CD8-positive, alpha-beta memory T cell (primary cell): Measurements from ENCODE around the gene PKMYT1. TPM values are rescaled to one million over a fixed set of nuclear protein-coding genes. Genes with fewer than 3 reads are reported as not detected.

Experiments used
- CTCF ChIA-PET: fragments of 350-600 bp; sonication (Branson Sonifier 250); formaldehyde crosslinking; loops from one replicate; lab custom pipeline; 2021; ENCODE audit warnings: antibody characterized with exemption; lab: Charles Lee
- POLR2A ChIA-PET: fragments of 350-600 bp; sonication (Branson Sonifier 250); formaldehyde crosslinking; loops from one replicate; lab custom pipeline; 2021; ENCODE audit warnings: antibody characterized with exemption; lab: Charles Lee
- DNase-seq, 5 donors: peaks; one replicate each; pipeline versions ENCODE4 v3.0.0 to v3.0.0-alpha.2; 2020 to 2022; ENCODE audit warnings: mixed read lengths in 1 of 5
- H3K27ac ChIP-seq: one replicate; pipeline ENCODE4 v1.7.0; 2013; ENCODE audit warnings: low read depth, mild to moderate bottlenecking, low read length, moderate library complexity
- H3K27me3 ChIP-seq: 2 replicates; pipeline ENCODE4 v1.7.0; 2013; ENCODE audit warnings: low read length, mild to moderate bottlenecking; ENCODE audit not compliant: insufficient read depth, poor library complexity, severe bottlenecking
- H3K36me3 ChIP-seq: 2 replicates; pipeline ENCODE4 v1.7.0; 2013; ENCODE audit warnings: mild to moderate bottlenecking, low read length, moderate library complexity; ENCODE audit not compliant: insufficient read depth
- H3K4me1 ChIP-seq: 2 replicates; pipeline ENCODE4 v1.7.0; 2013; ENCODE audit warnings: mild to moderate bottlenecking, low read length, moderate library complexity; ENCODE audit not compliant: insufficient read depth
- H3K4me3 ChIP-seq: 2 replicates; pipeline ENCODE4 v1.7.0; 2013; ENCODE audit warnings: mild to moderate bottlenecking, low read length
- H3K9me3 ChIP-seq: 2 replicates; pipeline ENCODE4 v1.7.0; 2013; ENCODE audit warnings: mild to moderate bottlenecking, low read length
- H3K27ac Mint-ChIP-seq, 8 donors: one replicate each; pipeline ENCODE4 v1.8.0; 2020 to 2021; ENCODE audit warnings: mixed read lengths in 8 of 8, mild to moderate bottlenecking in 6 of 8, inconsistent platforms in 3 of 8, moderate library complexity in 3 of 8
- H3K27me3 Mint-ChIP-seq, 2 donors: one replicate each; pipeline ENCODE4 v1.8.0; 2020 to 2021; ENCODE audit warnings: mixed read lengths in 2 of 2, mild to moderate bottlenecking in 1 of 2, moderate library complexity in 1 of 2
- H3K36me3 Mint-ChIP-seq, 3 donors: one replicate each; pipeline ENCODE4 v1.8.0; 2020 to 2021; ENCODE audit warnings: mixed read lengths in 3 of 3, inconsistent platforms in 1 of 3, mild to moderate bottlenecking in 1 of 3
- H3K4me1 Mint-ChIP-seq, 3 donors: one replicate each; pipeline ENCODE4 v1.8.0; 2020 to 2021; ENCODE audit warnings: mixed read lengths in 3 of 3, inconsistent platforms in 1 of 3, mild to moderate bottlenecking in 1 of 3
- H3K4me3 Mint-ChIP-seq, 7 donors: one replicate each; pipeline ENCODE4 v1.8.0; 2020 to 2021; ENCODE audit warnings: mixed read lengths in 7 of 7, mild to moderate bottlenecking in 6 of 7, moderate library complexity in 4 of 7, inconsistent platforms in 2 of 7
- H3K9me3 Mint-ChIP-seq, 5 donors: one replicate each; pipeline ENCODE4 v1.8.0; 2020 to 2022; ENCODE audit warnings: mixed read lengths in 5 of 5, mild to moderate bottlenecking in 3 of 5, moderate library complexity in 2 of 5, inconsistent platforms in 1 of 5
- polyA plus RNA-seq: library from polyadenylated mRNA; unstranded; fragments of 300-500 nt; fragmentation: Illumina TruSeq; gene quantifications from one replicate; pipeline ENCODE4 v1.2.3, GENCODE V29; 2021
- total RNA-seq, 2 experiments: library from RNA; stranded (reverse); gene quantifications; one replicate each; pipeline ENCODE4 v1.2.3, GENCODE V29; 2021

Gene PKMYT1
- total RNA-seq (100 to 1,000 TPM; 103 to 112 TPM), polyA plus RNA-seq (0.18 TPM)

- CTCF ChIA-PET: interaction anchor here (0.7 to 1.5 kb wide), 8 partner anchors 10 to 149 kb away, joined by 3 to 5 read pairs (median 4); partner anchors contain the start of gene PAQR4
- Mint-ChIP-seq H3K36me3 (no peaks in the 10 kb centered on the region), H3K27me3 (peaks cover 2 to 5% of the 10 kb centered on the region in 2 donors), H3K27ac (peak within 1 kb of the TSS in 7 of 8 donors; percentile 25 to 87 (median 63)), H3K4me3 (peak within 1 kb of the TSS; percentile 69 to 90 (median 81)), H3K4me1 (peaks cover 4 to 18% (median 12%) of the 10 kb centered on the region in 3 donors), H3K9me3 (no peaks in the 10 kb centered on the region)
- DNase-seq: peak; percentile 92 to 95 (median 95)
- Histone ChIP-seq H3K27me3 (no peaks in the 10 kb centered on the region), H3K36me3 (no peaks in the 10 kb centered on the region), H3K9me3 (no peaks in the 10 kb centered on the region), H3K4me1 (peaks cover 8% of the 10 kb centered on the region), H3K27ac (peak within 1 kb of the TSS; percentile 81), H3K4me3 (peak within 1 kb of the TSS; percentile 82)
- POLR2A ChIA-PET: interaction anchor here (0.6 to 2.1 kb wide), 7 partner anchors 20 to 1278 kb away, joined by 3 to 6 read pairs (median 4); partner anchors contain the start of genes FLYWCH1 and FLYWCH2
These were observed at the start of gene PKMYT1 for GRCh38 chr16:2980227-2981176. Gene PKMYT1, minus strand, starts transcription at chr16:2980446. Its CDS starts 789 bp downstream, at chr16:2979657.

DNA sequence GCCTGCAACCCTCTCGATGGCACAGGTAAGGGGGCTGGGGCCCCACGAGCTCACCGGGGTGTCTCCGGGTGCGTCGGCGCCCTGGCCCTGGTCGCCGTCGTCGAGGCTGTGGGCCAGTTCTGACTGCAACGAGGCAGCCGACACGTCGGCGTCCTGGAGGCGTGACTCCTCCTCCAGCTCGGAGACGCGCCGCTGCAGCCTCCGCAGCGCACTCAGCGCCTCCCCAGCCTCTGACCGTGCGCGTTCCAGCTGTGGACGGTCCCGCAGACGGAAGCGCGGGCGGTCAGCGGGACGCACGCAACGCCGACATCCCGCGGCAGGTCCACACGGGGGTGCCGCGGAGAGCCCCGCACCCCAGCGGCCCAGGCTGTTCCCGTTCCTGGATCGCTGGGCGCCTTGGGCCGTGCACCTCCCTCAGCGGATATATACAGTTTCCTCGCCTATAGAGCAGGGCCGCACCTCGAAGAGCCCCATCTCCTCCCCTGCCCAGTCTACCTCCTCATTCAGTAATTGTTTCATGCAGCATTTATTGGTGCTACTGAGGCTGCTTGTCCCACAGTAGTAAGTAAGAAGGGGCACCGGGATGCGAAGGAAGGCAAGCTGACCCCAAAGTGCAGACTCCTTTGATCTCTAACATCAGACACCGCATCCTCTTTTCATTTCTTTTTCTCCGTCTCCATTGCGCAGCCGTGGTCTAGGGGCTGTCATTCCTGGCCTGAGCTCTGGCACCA, 49.4 kb upstream of the PKMYT1 start:
- Mint-ChIP-seq H3K4me3 (peak overlapping the region; percentile 28 to 85 (median 67)), H3K9me3 (peaks cover 0 to 2% (median 0%) of the 10 kb centered on the region in 5 donors), H3K36me3 (peaks cover 0 to 16% (median 0%) of the 10 kb centered on the region in 3 donors), H3K27me3 (peaks cover 27 to 30% of the 10 kb centered on the region in 2 donors), H3K27ac (peak overlapping the region in 2 of 8 donors; percentile 59 to 82), H3K4me1 (peaks cover 12 to 38% (median 21%) of the 10 kb centered on the region in 3 donors)
- H3K4me1 ChIP-seq: peaks cover 20% of the 10 kb centered on the region
- H3K27ac ChIP-seq: no peak overlapping the region
- ChIA-PET CTCF (interaction anchor here (0.8 to 17.8 kb wide), 11 partner anchors 9 to 138 kb away, joined by 3 to 289 read pairs (median 58); partner anchors contain the start of genes BICDL2, CLDN9, HCFC1R1 and MMP25), POLR2A (interaction anchor here (0.9 to 1.2 kb wide), 4 partner anchors 19 to 129 kb away, joined by 3 to 5 read pairs (median 3); no protein-coding TSS in a partner anchor)
- DNase-seq: no peak
- peaks cover 18% of the 10 kb centered on the region for H3K27me3 ChIP-seq
- peaks cover 7% of the 10 kb centered on the region for H3K36me3 ChIP-seq
- no peaks in the 10 kb centered on the region for H3K9me3 ChIP-seq
- peak overlapping the region; percentile 8 for H3K4me3 ChIP-seq

DNA sequence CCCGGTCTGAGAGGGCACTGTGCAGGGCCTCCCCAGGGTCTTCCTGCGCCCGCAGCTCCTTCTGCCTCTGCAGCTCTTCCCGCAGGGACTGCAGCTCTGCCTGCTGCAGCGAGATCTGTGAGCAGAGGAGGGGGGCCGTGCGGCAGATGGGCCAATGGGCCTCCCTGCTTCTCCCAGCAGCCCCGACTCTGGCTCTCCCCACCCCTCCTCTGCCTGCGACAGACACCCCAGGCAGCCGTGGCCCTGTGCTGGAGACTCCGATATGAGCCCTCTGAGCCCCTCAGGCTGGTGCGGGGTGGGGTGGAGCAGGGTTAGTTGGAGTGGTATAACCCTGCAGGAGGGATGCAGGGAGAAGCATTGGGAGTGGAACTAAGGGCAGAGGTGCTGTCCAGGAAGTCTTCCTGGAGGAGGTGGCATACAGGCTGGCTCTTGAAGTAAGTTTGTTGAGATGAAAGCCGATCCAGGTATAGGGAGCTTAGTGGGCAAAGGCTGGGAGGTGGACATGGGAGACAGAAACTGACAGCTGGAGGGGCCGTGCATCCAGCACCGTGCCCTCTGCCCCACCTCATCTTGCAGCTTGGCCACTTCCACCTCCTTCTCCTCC, 48.6 kb upstream of the PKMYT1 start:
- peaks cover 18 to 43% (median 27%) of the 10 kb centered on the region in 3 donors for H3K4me1 Mint-ChIP-seq
- no peak overlapping the region for H3K27ac Mint-ChIP-seq
- ChIA-PET CTCF (interaction anchor here (0.6 to 17.8 kb wide), 18 partner anchors 8 to 236 kb away, joined by 3 to 289 read pairs (median 4); partner anchors contain the start of genes BICDL2, CLDN9, HCFC1R1 and IL32), POLR2A (interaction anchor here (0.6 to 1.5 kb wide), 6 partner anchors 9 to 91 kb away, joined by 3 to 7 read pairs (median 4); partner anchors contain the start of genes IL32 and TNFRSF12A)
- no peak for DNase-seq
- H3K27me3 ChIP-seq: peaks cover 18% of the 10 kb centered on the region
- H3K36me3 Mint-ChIP-seq: peaks cover 0 to 21% (median 3%) of the 10 kb centered on the region in 3 donors
- no peak overlapping the region for H3K27ac ChIP-seq
- peaks cover 0 to 2% (median 0%) of the 10 kb centered on the region in 5 donors for H3K9me3 Mint-ChIP-seq
- peak overlapping the region; percentile 8 for H3K4me3 ChIP-seq
- no peaks in the 10 kb centered on the region for H3K9me3 ChIP-seq
- H3K4me3 Mint-ChIP-seq: peak overlapping the region; percentile 3 to 73 (median 28)
- H3K36me3 ChIP-seq: peaks cover 7% of the 10 kb centered on the region
- H3K4me1 ChIP-seq: peaks cover 24% of the 10 kb centered on the region
- H3K27me3 Mint-ChIP-seq: peaks cover 21 to 24% of the 10 kb centered on the region in 2 donors

DNA sequence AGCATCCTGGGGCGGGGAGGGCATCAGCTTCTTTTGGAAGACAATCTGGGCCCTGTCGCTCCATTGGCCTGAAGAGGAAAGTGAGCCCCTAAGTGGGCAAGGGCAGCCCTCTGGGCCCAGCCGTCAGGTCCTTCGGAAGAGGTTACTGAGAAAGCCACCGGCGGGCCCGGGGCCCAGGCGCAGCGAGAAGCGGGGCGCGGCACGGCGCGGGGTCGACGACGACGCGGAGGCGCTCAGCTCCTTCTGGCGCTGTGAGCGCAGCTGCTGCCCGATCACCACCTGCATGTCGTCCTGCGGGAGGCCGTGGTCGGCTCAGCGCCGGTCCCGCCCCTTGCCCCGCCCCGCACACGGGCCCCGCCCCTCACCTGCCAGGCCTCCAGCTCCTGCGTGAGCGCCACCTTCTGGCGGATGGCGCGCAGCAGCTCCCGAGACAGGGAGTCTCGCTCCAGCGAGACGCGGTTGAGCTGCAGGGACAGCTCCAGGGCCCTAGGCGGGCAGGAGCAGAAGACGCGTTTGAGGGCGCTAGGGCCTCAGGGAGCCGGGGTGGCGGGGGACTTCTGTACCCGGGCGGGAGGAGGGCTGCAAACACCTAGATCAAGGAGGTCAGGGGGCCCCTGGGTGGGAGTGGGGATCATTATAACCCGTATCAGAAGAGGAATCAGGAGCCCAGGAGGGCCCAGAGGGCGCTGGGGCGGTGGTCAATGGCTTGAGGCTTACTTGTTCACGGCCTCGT, 47.9 kb upstream of the PKMYT1 start:
- peaks cover 25 to 47% (median 30%) of the 10 kb centered on the region in 3 donors for H3K4me1 Mint-ChIP-seq

GRCh38 chr16:3027489-3027795, 47.2 kb upstream of the PKMYT1 start:
- H3K4me1 ChIP-seq: peaks cover 37% of the 10 kb centered on the region
- H3K4me3 ChIP-seq: no peak overlapping the region
- no peak for DNase-seq
- H3K4me1 Mint-ChIP-seq: peaks cover 32 to 54% (median 38%) of the 10 kb centered on the region in 3 donors
- ChIA-PET POLR2A (interaction anchor here (0.6 to 1.8 kb wide), 7 partner anchors 8 to 188 kb away, joined by 3 to 7 read pairs (median 4); partner anchors contain the start of genes IL32 and TNFRSF12A), CTCF (interaction anchor here (0.8 to 17.8 kb wide), 18 partner anchors 7 to 548 kb away, joined by 3 to 289 read pairs (median 4); partner anchors contain the start of genes BICDL2, CLDN9, HCFC1R1 and IL32)
- H3K27ac Mint-ChIP-seq: peak overlapping the region in 1 of 8 donors; percentile 33
- peaks cover 0 to 22% (median 3%) of the 10 kb centered on the region in 3 donors for H3K36me3 Mint-ChIP-seq
- peaks cover 7% of the 10 kb centered on the region for H3K36me3 ChIP-seq
- H3K27me3 ChIP-seq: peaks cover 11% of the 10 kb centered on the region
- H3K9me3 Mint-ChIP-seq: peaks cover 0 to 2% (median 0%) of the 10 kb centered on the region in 5 donors
- peak overlapping the region in 1 of 7 donors; percentile 6 for H3K4me3 Mint-ChIP-seq
- no peak overlapping the region for H3K27ac ChIP-seq
- H3K27me3 Mint-ChIP-seq: peaks cover 10 to 11% of the 10 kb centered on the region in 2 donors
- H3K9me3 ChIP-seq: no peaks in the 10 kb centered on the region

More for the DNA sequence above, 47.9 kb upstream of the PKMYT1 start:
- H3K27me3 ChIP-seq: peaks cover 15% of the 10 kb centered on the region
- peak overlapping the region in 4 of 7 donors; percentile 38 to 65 (median 52) for H3K4me3 Mint-ChIP-seq
- CTCF ChIA-PET: interaction anchor here (0.6 to 17.8 kb wide), 23 partner anchors 7 to 548 kb away, joined by 3 to 289 read pairs (median 3); partner anchors contain the start of genes BICDL2, CLDN9, HCFC1R1 and IL32
- H3K27me3 Mint-ChIP-seq: peaks cover 15 to 18% of the 10 kb centered on the region in 2 donors
- H3K4me3 ChIP-seq: no peak overlapping the region
- H3K27ac Mint-ChIP-seq: no peak overlapping the region
- no peaks in the 10 kb centered on the region for H3K9me3 ChIP-seq
- peak; percentile 74 to 88 (median 84) for DNase-seq
- no peak overlapping the region for H3K27ac ChIP-seq
- H3K4me1 ChIP-seq: peaks cover 30% of the 10 kb centered on the region
- peaks cover 0 to 22% (median 3%) of the 10 kb centered on the region in 3 donors for H3K36me3 Mint-ChIP-seq
- peaks cover 7% of the 10 kb centered on the region for H3K36me3 ChIP-seq
- peaks cover 0 to 2% (median 0%) of the 10 kb centered on the region in 5 donors for H3K9me3 Mint-ChIP-seq
- POLR2A ChIA-PET: interaction anchor here (0.6 to 1.8 kb wide), 6 partner anchors 8 to 91 kb away, joined by 3 to 7 read pairs (median 4); partner anchors contain the start of genes IL32 and TNFRSF12A
